Measurements from ENCODE around the gene ARAP3. TPM values are rescaled to one million over a fixed set of nuclear protein-coding genes. Genes with fewer than 3 reads are reported as not detected.
A peak's percentile ranks its signal among the peaks of the same experiment; 100 is the strongest.

The ARAP3 gene
- total RNA-seq, 1 experiment from 2014 or later, result 27.6 TPM

- Mint-ChIP-seq H3K4me1 (peaks cover 18 to 23% of the 10 kb centered on the region in 2 experiments), H3K27ac (peak overlapping the region; percentile 67 to 92 (median 83); a peak in 5 of 7 replicates), H3K36me3 (ENCODE audit: insufficient read depth in 1 of 3, low read depth in 3 of 3) (peaks cover 8 to 23% (median 14%) of the 10 kb centered on the region in 3 experiments; a peak in 6 of 7 replicates), H3K27me3 (ENCODE audit: low read depth) (peaks cover 2% of the 10 kb centered on the region), H3K9me3 (no peaks in the 10 kb centered on the region; a peak in 1 of 5 replicates), H3K4me3 (peak overlapping the region; percentile 92 to 96)
- H2BK120ac ChIP-seq (ENCODE audit: low read depth, low read length, poor library complexity, severe bottlenecking), result no peak overlapping the region
- no peak for TF ChIP-seq CTCF (conservative IDR thresholded peaks at IDR 0.05)
- H2AFZ ChIP-seq (ENCODE audit: low read length), result no peak overlapping the region
- no peak overlapping the region for H2BK5ac ChIP-seq (ENCODE audit: insufficient read length, low read length)
- no peak overlapping the region for H3K56ac ChIP-seq (ENCODE audit: insufficient read length, low read depth, low read length)
- H3K4ac ChIP-seq (ENCODE audit: low read depth, low read length), result no peak overlapping the region
- H3K18ac ChIP-seq (ENCODE audit: insufficient read length, low read depth, low read length), result no peak overlapping the region
- H3K14ac ChIP-seq (ENCODE audit: insufficient read depth, low read length), result no peak overlapping the region
- H3T11ph ChIP-seq (ENCODE audit: low read length), result no peak overlapping the region
- H2BK12ac ChIP-seq (ENCODE audit: insufficient read length, low read depth, low read length), result no peak overlapping the region
- H3K23ac ChIP-seq (ENCODE audit: insufficient read length, low read depth, low read length), result no peak overlapping the region
- H3K79me2 ChIP-seq (ENCODE audit: insufficient read depth, low read length), result peaks cover 10% of the 10 kb centered on the region; the same call in 1 of the 2 replicates
- no peak overlapping the region for H4K8ac ChIP-seq (replicated peaks; ENCODE audit: insufficient read length, low read depth, low read length)
- DNase-seq, result no peak
- no peak overlapping the region for H4K5ac ChIP-seq (ENCODE audit: insufficient read length, low read depth, low read length)
- peaks cover 4% of the 10 kb centered on the region; the same call in 1 of the 2 replicates for H3K4me1 ChIP-seq (ENCODE audit: insufficient read depth, low read length)
- H3K4me2 ChIP-seq (ENCODE audit: insufficient read depth, insufficient read length, low read length), result peak overlapping the region; percentile 79
- no peaks in the 10 kb centered on the region for H3K27me3 ChIP-seq (ENCODE audit: insufficient read depth, low read length)
- no peak overlapping the region for H2BK15ac ChIP-seq (ENCODE audit: low read depth, low read length)
- no peak overlapping the region for H2AK5ac ChIP-seq (ENCODE audit: insufficient read length, low read length)
- H4K20me1 ChIP-seq (ENCODE audit: control insufficient read depth, insufficient read depth, insufficient read length), result no peaks in the 10 kb centered on the region
- peak overlapping the region; percentile 83 for H3K9ac ChIP-seq (ENCODE audit: extremely low read depth, insufficient read length, low read length)
- no peak overlapping the region for H3K27ac ChIP-seq (ENCODE audit: insufficient read length, low read depth, low read length)
- H2BK20ac ChIP-seq (ENCODE audit: low read depth, low read length, poor library complexity, severe bottlenecking), result no peak overlapping the region
- no peaks in the 10 kb centered on the region for H3K9me3 ChIP-seq (ENCODE audit: control insufficient read depth, low read depth, low read length)
- no CpG with 5 or more reads among the region's 4 CpGs for WGBS (ENCODE audit: extremely low coverage, insufficient read length, low lambda C conversion rate)
- H3K79me1 ChIP-seq (ENCODE audit: insufficient read depth, low read depth, low read length, poor library complexity, severe bottlenecking), result peaks cover 10% of the 10 kb centered on the region
- no peak overlapping the region for H4K91ac ChIP-seq (ENCODE audit: insufficient read length, low read depth, low read length)
- peaks cover 14% of the 10 kb centered on the region for H3K23me2 ChIP-seq (ENCODE audit: insufficient read length, low read depth, low read length, poor library complexity, severe bottlenecking)
Measured at GRCh38 chr5:141636106-141636412, 46.0 kb downstream of the ARAP3 start.

Measured in H9 (cell line).